Fibroblast of lung (primary cell): ENCODE data around the gene MAJIN. TPM values are rescaled to one million over a fixed set of nuclear protein-coding genes. Genes with fewer than 3 reads are reported as not detected.

Experiments
- DNase-seq, 2 donors: peaks; one replicate each; pipeline versions ENCODE4 v3.0.0 to v3.0.0-alpha.2; 2010; ENCODE audit warnings: low read depth in 2 of 2
- H2AFZ ChIP-seq: 2 replicates; pipeline ENCODE4 v1.5.1; 2012; ENCODE audit warnings: low read length, control low read depth, inconsistent platforms
- H3K27ac ChIP-seq: 2 replicates; pipeline ENCODE4 v1.5.1; 2011; ENCODE audit warnings: low read length, control low read depth; ENCODE audit not compliant: insufficient read depth
- H3K27me3 ChIP-seq: 2 replicates; pipeline ENCODE4 v1.5.1; 2011; ENCODE audit warnings: mild to moderate bottlenecking, low read length; ENCODE audit not compliant: control insufficient read depth, insufficient read depth
- H3K36me3 ChIP-seq: 2 replicates; pipeline ENCODE4 v1.5.1; 2011; ENCODE audit warnings: low read length; ENCODE audit not compliant: control insufficient read depth, insufficient read depth
- H3K4me1 ChIP-seq: 2 replicates; pipeline ENCODE4 v1.5.1; 2011; ENCODE audit warnings: low read length; ENCODE audit not compliant: control insufficient read depth, insufficient read depth; ENCODE audit errors: extremely low read depth
- H3K4me2 ChIP-seq: 2 replicates; pipeline ENCODE4 v1.5.1; 2011; ENCODE audit warnings: low read length, control low read depth; ENCODE audit not compliant: insufficient read depth; ENCODE audit errors: extremely low read depth
- H3K4me3 ChIP-seq, 4 experiments: fragments of 200-600 bp in 1 of 4; sonication (generic) in 1 of 4; replicated peaks in 1 of 4; 2 replicates each; pipeline ENCODE4 v1.5.1; 2011 to 2016; ENCODE audit warnings: low read length in 4 of 4, low read depth in 3 of 4, mild to moderate bottlenecking in 3 of 4, control low read depth in 2 of 4, inconsistent platforms in 1 of 4, mixed read lengths in 1 of 4; ENCODE audit not compliant: insufficient read depth in 1 of 4; ENCODE audit errors: control extremely low read depth in 1 of 4
- H3K79me2 ChIP-seq: 2 replicates; pipeline ENCODE4 v1.5.1; 2012; ENCODE audit warnings: mild to moderate bottlenecking, low read length, inconsistent platforms; ENCODE audit not compliant: control insufficient read depth, insufficient read depth
- H3K9ac ChIP-seq: 2 replicates; pipeline ENCODE4 v1.5.1; 2011; ENCODE audit warnings: mild to moderate bottlenecking, low read length, control low read depth; ENCODE audit not compliant: insufficient read depth
- H3K9me3 ChIP-seq: 2 replicates; pipeline ENCODE4 v1.5.1; 2012; ENCODE audit warnings: low read depth, low read length; ENCODE audit not compliant: control insufficient read depth, insufficient read depth
- H4K20me1 ChIP-seq: 2 replicates; pipeline ENCODE4 v1.5.1; 2011; ENCODE audit warnings: low read length; ENCODE audit not compliant: control insufficient read depth, insufficient read depth; ENCODE audit errors: extremely low read depth
- EZH2 ChIP-seq: IDR thresholded peaks from 2 replicates; pipeline ENCODE4 v1.5.1; 2012; ENCODE audit warnings: low read length, control low read depth, mild to moderate bottlenecking; ENCODE audit errors: missing control alignments
- polyA plus RNA-seq, 2 donors: library from polyadenylated mRNA; depleted of rRNA in 1 of 2; stranded (reverse) in 1 of 2; unstranded in 1 of 2; fragments of >200 nt; gene quantifications; 2 replicates each; pipeline ENCODE4 v1.2.1, GENCODE V29; 2011 to 2012; ENCODE audit warnings: missing spikeins in 1 of 2
- total RNA-seq: library from RNA; depleted of rRNA; stranded (reverse); fragments of >200 nt; gene quantifications from 2 replicates; pipeline ENCODE4 v1.2.1, GENCODE V29; 2014
- TF ChIP-seq, protein P1 (sequence below), 2 donors: IDR thresholded peaks in 1 of 2; conservative IDR thresholded peaks in 1 of 2; 1 replicate in 1 of 2; 2 replicates in 1 of 2; pipeline ENCODE4 v1.5.1; 2011 to 2012; ENCODE audit warnings: low read length in 2 of 2, control low read depth in 1 of 2, inconsistent platforms in 1 of 2, low read depth in 1 of 2, mild to moderate bottlenecking in 1 of 2

The MAJIN gene
- total and polyA plus RNA-seq, 2 donors (not counting 1 experiment from before 2014, with no cell fraction given): not detected

DNA sequence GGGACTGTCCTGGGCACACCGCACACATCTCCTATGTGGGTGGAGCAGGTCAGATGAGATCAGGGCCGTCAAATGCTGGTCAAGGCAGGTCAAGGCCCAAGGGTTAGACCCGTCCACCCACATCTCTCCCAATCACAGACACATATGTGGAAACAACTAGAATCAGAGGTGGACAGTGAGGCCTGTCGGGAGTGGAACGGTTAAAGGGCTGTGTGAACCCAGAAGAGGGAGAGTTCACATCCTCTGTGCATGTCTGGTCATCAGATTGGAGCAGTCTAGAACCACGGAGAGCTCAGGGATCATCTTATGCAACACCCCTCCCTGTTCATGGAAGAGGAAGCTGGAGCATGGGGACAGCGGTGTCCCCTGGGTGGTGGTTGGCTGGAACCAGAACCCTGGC is 47.9 kb upstream of the MAJIN start:
- H3K4me2 ChIP-seq: no peak overlapping the region
- H3K79me2 ChIP-seq: peaks cover 5% of the 10 kb centered on the region
- no peaks in the 10 kb centered on the region for H3K4me1 ChIP-seq
- TF ChIP-seq EZH2: no peak
- TF ChIP-seq, protein P1, sequence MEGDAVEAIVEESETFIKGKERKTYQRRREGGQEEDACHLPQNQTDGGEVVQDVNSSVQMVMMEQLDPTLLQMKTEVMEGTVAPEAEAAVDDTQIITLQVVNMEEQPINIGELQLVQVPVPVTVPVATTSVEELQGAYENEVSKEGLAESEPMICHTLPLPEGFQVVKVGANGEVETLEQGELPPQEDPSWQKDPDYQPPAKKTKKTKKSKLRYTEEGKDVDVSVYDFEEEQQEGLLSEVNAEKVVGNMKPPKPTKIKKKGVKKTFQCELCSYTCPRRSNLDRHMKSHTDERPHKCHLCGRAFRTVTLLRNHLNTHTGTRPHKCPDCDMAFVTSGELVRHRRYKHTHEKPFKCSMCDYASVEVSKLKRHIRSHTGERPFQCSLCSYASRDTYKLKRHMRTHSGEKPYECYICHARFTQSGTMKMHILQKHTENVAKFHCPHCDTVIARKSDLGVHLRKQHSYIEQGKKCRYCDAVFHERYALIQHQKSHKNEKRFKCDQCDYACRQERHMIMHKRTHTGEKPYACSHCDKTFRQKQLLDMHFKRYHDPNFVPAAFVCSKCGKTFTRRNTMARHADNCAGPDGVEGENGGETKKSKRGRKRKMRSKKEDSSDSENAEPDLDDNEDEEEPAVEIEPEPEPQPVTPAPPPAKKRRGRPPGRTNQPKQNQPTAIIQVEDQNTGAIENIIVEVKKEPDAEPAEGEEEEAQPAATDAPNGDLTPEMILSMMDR (conservative IDR thresholded peaks at IDR 0.05 in 1 of 2, IDR thresholded peaks at IDR 0.05 in 1 of 2; ENCODE audit: low read depth in 1 of 2, low read length in 2 of 2): no peak
- H3K4me3 ChIP-seq: no peak overlapping the region
- H3K27ac ChIP-seq: no peak overlapping the region
- H3K27me3 ChIP-seq: no peaks in the 10 kb centered on the region
- H3K36me3 ChIP-seq: peaks cover 3% of the 10 kb centered on the region
- DNase-seq: no peak
- H3K9ac ChIP-seq: no peak overlapping the region
- H4K20me1 ChIP-seq: no peaks in the 10 kb centered on the region
- H3K9me3 ChIP-seq: no peaks in the 10 kb centered on the region
- H2AFZ ChIP-seq: no peak overlapping the region

DNA sequence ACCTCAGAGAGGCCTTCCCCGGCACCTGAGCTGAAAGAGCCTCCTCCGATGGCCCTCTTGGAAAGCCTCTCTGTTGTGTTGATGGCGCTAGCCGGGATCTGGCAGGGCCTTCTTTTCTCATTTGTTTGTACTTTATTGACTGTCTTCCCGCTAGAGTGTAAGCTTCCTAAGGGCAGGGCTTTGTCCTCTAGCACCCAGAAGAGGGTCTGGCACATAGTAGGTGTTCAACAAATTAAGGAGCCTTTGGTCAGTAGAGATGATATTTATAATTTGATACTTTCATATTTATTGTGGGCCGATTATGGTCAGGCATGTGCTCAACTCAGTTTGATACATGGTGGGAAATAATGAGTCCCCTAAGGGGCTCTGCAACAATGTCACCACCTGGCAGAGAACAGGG is 46.0 kb upstream of the MAJIN start:
- H3K27ac ChIP-seq: no peak overlapping the region
- H3K9me3 ChIP-seq: no peaks in the 10 kb centered on the region
- DNase-seq: no peak
- H4K20me1 ChIP-seq: no peaks in the 10 kb centered on the region
- H3K79me2 ChIP-seq: peaks cover 5% of the 10 kb centered on the region
- H2AFZ ChIP-seq: no peak overlapping the region
- H3K4me2 ChIP-seq: no peak overlapping the region
- H3K9ac ChIP-seq: no peak overlapping the region
- no peak for TF ChIP-seq EZH2
- TF ChIP-seq, protein P1 (conservative IDR thresholded peaks at IDR 0.05 in 1 of 2, IDR thresholded peaks at IDR 0.05 in 1 of 2; ENCODE audit: low read depth in 1 of 2, low read length in 2 of 2): no peak
- H3K4me3 ChIP-seq: no peak overlapping the region
- H3K27me3 ChIP-seq: no peaks in the 10 kb centered on the region
- H3K4me1 ChIP-seq: peaks cover 4% of the 10 kb centered on the region
- peaks cover 3% of the 10 kb centered on the region for H3K36me3 ChIP-seq

DNA sequence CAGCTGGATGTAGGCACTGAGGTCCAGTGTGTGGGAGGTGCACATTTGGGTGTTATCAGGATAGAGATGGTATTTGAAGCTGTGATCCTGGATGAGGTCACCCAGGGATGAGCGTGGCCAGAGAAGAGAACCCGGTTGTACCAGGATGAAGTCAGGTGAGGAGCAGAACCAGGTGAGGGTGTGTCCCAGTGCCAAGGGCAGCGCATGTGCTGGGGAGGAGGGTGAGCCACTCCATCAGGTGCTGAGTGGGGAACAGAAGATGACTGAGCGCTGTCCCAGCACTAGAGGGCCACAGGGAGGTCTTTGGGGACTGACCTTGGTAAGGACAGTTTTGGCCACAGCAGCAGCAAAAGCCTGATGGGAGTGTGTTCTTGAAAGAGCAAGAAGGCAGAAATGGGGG is 44.8 kb upstream of the MAJIN start:
- Histone ChIP-seq H3K27me3 (no peaks in the 10 kb centered on the region), H2AFZ (no peak overlapping the region), H3K4me3 (no peak overlapping the region), H3K79me2 (peaks cover 5% of the 10 kb centered on the region), H3K27ac (no peak overlapping the region), H3K9me3 (no peaks in the 10 kb centered on the region), H3K4me2 (no peak overlapping the region), H4K20me1 (no peaks in the 10 kb centered on the region), H3K9ac (no peak overlapping the region), H3K36me3 (peaks cover 3% of the 10 kb centered on the region), H3K4me1 (peaks cover 4% of the 10 kb centered on the region)
- no peak for DNase-seq
- no peak for TF ChIP-seq EZH2
